ENCODE measurements around the gene ACTBL2. TPM values are rescaled to one million over a fixed set of nuclear protein-coding genes. Genes with fewer than 3 reads are reported as not detected.

The ACTBL2 gene
- total and polyA plus RNA-seq, 2 of the 13 experiments (the other 11 are each of a cell fraction or from before 2014, with no cell fraction given): not detected

DNA sequence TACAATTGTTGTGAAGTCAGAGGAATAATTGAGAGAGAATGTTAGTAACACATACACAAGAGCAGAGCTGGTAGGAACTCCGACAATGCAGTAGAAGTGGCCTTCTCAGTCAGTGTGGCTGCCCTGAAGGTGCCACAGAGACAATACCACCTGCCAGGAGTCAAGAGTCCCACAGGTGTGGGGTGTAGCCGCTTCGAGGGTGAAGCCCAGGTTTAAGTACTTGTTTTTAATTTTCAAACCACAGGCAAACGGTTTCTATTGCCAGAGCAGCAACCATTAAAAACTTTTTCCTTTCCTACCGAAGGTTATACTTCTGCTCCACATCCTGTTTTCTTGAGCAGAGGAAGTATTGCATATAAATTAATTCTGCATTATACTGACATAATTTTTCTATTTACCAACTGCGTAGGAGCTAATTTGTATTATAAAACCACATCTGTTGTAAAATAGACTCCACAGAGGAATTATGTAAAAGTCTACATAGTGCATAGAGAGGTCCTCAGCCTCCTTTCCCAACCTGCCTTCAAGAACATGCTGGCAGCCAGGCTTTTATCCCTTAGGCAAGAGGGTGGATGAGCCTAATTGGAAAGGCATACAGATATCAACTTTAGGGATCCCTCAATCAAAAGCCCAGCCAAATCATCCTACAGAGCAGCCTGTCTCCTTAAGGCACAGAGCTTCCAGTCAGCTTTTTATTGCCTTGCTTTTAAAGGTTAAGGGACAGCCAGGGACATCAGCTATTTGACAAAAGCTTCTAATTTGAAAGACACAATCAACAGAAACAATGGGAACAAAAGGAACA, 12.9 kb upstream of the ACTBL2 start:
- no peaks in the 10 kb centered on the region for H4K20me1 ChIP-seq (ENCODE audit: insufficient read depth, low read length)
- no TSS peak for BruUV-seq (replicated peaks)
- no peak overlapping the region for H3K4me2 ChIP-seq (ENCODE audit: low read depth, low read length)
- TF ChIP-seq ZFP41 (CRISPR knock-in tag; IDR thresholded peaks at IDR 0.05; ENCODE audit: borderline replicate concordance) (no peak), ASH2L (IDR thresholded peaks at IDR 0.05; ENCODE audit: insufficient read length, low read depth, low read length) (no peak), ARID5B (CRISPR knock-in tag; IDR thresholded peaks at IDR 0.05) (no peak), RFX3 (CRISPR knock-in tag; IDR thresholded peaks at IDR 0.05) (no peak), RFXANK (CRISPR knock-in tag; IDR thresholded peaks at IDR 0.05) (no peak), ZNF530 (CRISPR knock-in tag; IDR thresholded peaks at IDR 0.05; ENCODE audit: low read depth) (no peak), ZNF124 (CRISPR knock-in tag; IDR thresholded peaks at IDR 0.05) (no peak), SOX13 (IDR thresholded peaks at IDR 0.05) (no peak), SOX13 (CRISPR knock-in tag; conservative IDR thresholded peaks at IDR 0.05 in 1 of 2, IDR thresholded peaks at IDR 0.05 in 1 of 2) (no peak), ZFP1 (CRISPR knock-in tag; IDR thresholded peaks at IDR 0.05) (no peak), ZNF329 (CRISPR knock-in tag; IDR thresholded peaks at IDR 0.05; ENCODE audit: low read depth) (no peak), AKAP8 (CRISPR knock-in tag; IDR thresholded peaks at IDR 0.05) (no peak)
- TF ChIP-seq, protein P1, sequence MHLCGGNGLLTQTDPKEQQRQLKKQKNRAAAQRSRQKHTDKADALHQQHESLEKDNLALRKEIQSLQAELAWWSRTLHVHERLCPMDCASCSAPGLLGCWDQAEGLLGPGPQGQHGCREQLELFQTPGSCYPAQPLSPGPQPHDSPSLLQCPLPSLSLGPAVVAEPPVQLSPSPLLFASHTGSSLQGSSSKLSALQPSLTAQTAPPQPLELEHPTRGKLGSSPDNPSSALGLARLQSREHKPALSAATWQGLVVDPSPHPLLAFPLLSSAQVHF (CRISPR knock-in tag; IDR thresholded peaks at IDR 0.05): no peak
- TF ChIP-seq, protein P2, sequence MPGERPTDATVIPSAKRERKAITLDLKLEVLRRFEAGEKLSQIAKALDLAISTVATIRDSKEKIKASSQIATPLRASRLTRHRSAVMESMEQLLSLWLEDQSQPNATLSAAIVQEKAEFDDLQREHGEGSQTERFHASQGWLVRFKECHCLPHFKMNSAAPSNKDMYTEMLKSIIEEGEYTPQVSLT (CRISPR knock-in tag; IDR thresholded peaks at IDR 0.05; ENCODE audit: borderline replicate concordance, low read depth): no peak
- H2AFZ ChIP-seq (ENCODE audit: low read length): no peak overlapping the region
- no peaks in the 10 kb centered on the region for H3K9me3 ChIP-seq (ENCODE audit: low read length)
- H3K4me1 ChIP-seq (ENCODE audit: insufficient read depth, low read length): no peaks in the 10 kb centered on the region
- H3K79me2 ChIP-seq (ENCODE audit: insufficient read depth, low read length): no peaks in the 10 kb centered on the region
- ATAC-seq: no peak
- no peaks in the 10 kb centered on the region for H3K36me3 ChIP-seq (replicated peaks in 1 of 2; ENCODE audit: control insufficient read depth in 1 of 2, insufficient read depth in 2 of 2, low read length in 2 of 2)
- no peak for DNase-seq (ENCODE audit: low spot score)
- POLR2A ChIA-PET: no interaction called here
- no peak overlapping the region for H3K9ac ChIP-seq (ENCODE audit: insufficient read depth, low read depth, low read length)
- peaks cover 0 to 8% of the 10 kb centered on the region in 2 experiments; a peak in 1 of 5 replicates for H3K27me3 ChIP-seq (ENCODE audit: control insufficient read depth in 1 of 2, insufficient read depth in 2 of 2, low read length in 2 of 2)
- CTCF ChIA-PET (ENCODE audit: low intra/inter-chr PET ratio, low total read pairs): no interaction called here
- H3K4me3 ChIP-seq (replicated peaks in 1 of 3; ENCODE audit: insufficient read depth in 1 of 3, low read depth in 2 of 3, low read length in 3 of 3): no peak overlapping the region
- intact Hi-C loops (cut with micrococcal nuclease; ENCODE audit: unreplicated experiment) (loop anchor here (5.0 kb wide), 1 partner anchor 198 kb away; no protein-coding TSS in a partner anchor), in situ Hi-C loops (cut with HindIII; ENCODE audit: extremely low pct_ligation_motif_present, low pct_unique_long_range_greater_than_20kb) (no loop called here)
- no peak overlapping the region for H3K27ac ChIP-seq (ENCODE audit: extremely low read length, insufficient read depth, low read length)
- 32% methylated on average over 6 of the region's 6 CpGs for WGBS (ENCODE audit: low lambda C conversion rate)
- FAIRE-seq: no peak

Data from HepG2 (cell line).